Activated B cell treated with CpG ODN at 0.5 μM for 24 hours (primary cell): Measurements from ENCODE around the gene PCCB. TPM values are rescaled to one million over a fixed set of nuclear protein-coding genes. Genes with fewer than 3 reads are reported as not detected.
"Not testable (repeated sequence)": the region's sequence is repeated elsewhere in the genome, so short reads cannot be mapped to it uniquely, and the experiment has no call there.

Source experiments
- ATAC-seq: fragments of 200-7000 bp; cut with Tn5 transposase; one replicate; pipeline ENCODE4 v1.10.0; 2021; ENCODE audit warnings: low read depth, mild to moderate bottlenecking, moderate library complexity
- CTCF ChIA-PET: fragments of 350-600 bp; sonication (Branson Sonifier 250); formaldehyde crosslinking; loops from one replicate; lab custom pipeline; 2021; ENCODE audit warnings: antibody characterized with exemption; lab: Charles Lee
- POLR2A ChIA-PET: fragments of 350-600 bp; sonication (Branson Sonifier 250); formaldehyde crosslinking; loops from one replicate; lab custom pipeline; 2021; ENCODE audit warnings: antibody characterized with exemption; lab: Charles Lee
- DNase-seq: peaks from one replicate; pipeline ENCODE4 v3.0.0; 2022
- H3K27ac Mint-ChIP-seq: one replicate; pipeline ENCODE4 v1.8.0; 2020; ENCODE audit warnings: mixed read lengths
- H3K27me3 Mint-ChIP-seq: one replicate; pipeline ENCODE4 v1.8.0; 2021; ENCODE audit warnings: mixed read lengths
- H3K36me3 Mint-ChIP-seq: one replicate; pipeline ENCODE4 v1.8.0; 2021; ENCODE audit warnings: low read depth, mixed read lengths
- H3K4me1 Mint-ChIP-seq: one replicate; pipeline ENCODE4 v1.8.0; 2021; ENCODE audit warnings: mixed read lengths
- H3K4me3 Mint-ChIP-seq: one replicate; pipeline ENCODE4 v1.8.0; 2020; ENCODE audit warnings: mild to moderate bottlenecking, mixed read lengths
- H3K9me3 Mint-ChIP-seq: one replicate; pipeline ENCODE4 v1.8.0; 2020; ENCODE audit warnings: mixed read lengths
- CTCF ChIP-seq: fragments of 200-600 bp; IDR thresholded peaks from one replicate; pipeline ENCODE4 v1.8.0; 2022; ENCODE audit warnings: antibody characterized with exemption, mild to moderate bottlenecking
- intact Hi-C: fragments of 100-400 bp; cut with micrococcal nuclease; formaldehyde crosslinking; loops from one replicate; pipeline ENCODE4 v1.15.1; 2024
- total RNA-seq: library from RNA; stranded (reverse); gene quantifications from 2 replicates; pipeline ENCODE4 v1.2.3, GENCODE V29; 2022

The PCCB gene
- total RNA-seq, 1 donor from 2014 or later, result 31.2 TPM

GRCh38 chr3:136258199-136258598, 8.1 kb downstream of the PCCB start:
- intact Hi-C loops, result loop anchor here (10.0 kb wide), 1 partner anchor 293 kb away; the partner anchor contains the start of gene PPP2R3A
- H3K4me1 Mint-ChIP-seq, result no peaks in the 10 kb centered on the region
- no peaks in the 10 kb centered on the region for H3K9me3 Mint-ChIP-seq
- no peak for TF ChIP-seq CTCF
- no peak overlapping the region for H3K27ac Mint-ChIP-seq
- peaks cover 61% of the 10 kb centered on the region for H3K36me3 Mint-ChIP-seq
- ChIA-PET POLR2A (no interaction called here), CTCF (no interaction called here)
- DNase-seq, result no peak
- H3K27me3 Mint-ChIP-seq, result no peaks in the 10 kb centered on the region
- no peak for ATAC-seq
- no peak overlapping the region for H3K4me3 Mint-ChIP-seq

GRCh38 chr3:136261826-136262225, 11.7 kb downstream of the PCCB start:
- ChIA-PET POLR2A (no interaction called here), CTCF (no interaction called here)
- intact Hi-C loops, result no loop called here
- Mint-ChIP-seq H3K9me3 (no peaks in the 10 kb centered on the region), H3K27ac (no peak overlapping the region), H3K36me3 (peaks cover 68% of the 10 kb centered on the region), H3K4me1 (no peaks in the 10 kb centered on the region), H3K4me3 (no peak overlapping the region), H3K27me3 (no peaks in the 10 kb centered on the region)
- no peak for TF ChIP-seq CTCF
- ATAC-seq (no peak), DNase-seq (no peak)

GRCh38 chr3:136262559-136262958, 12.4 kb downstream of the PCCB start:
- Mint-ChIP-seq H3K36me3 (peaks cover 65% of the 10 kb centered on the region), H3K4me3 (no peak overlapping the region), H3K27me3 (no peaks in the 10 kb centered on the region), H3K4me1 (no peaks in the 10 kb centered on the region), H3K27ac (no peak overlapping the region), H3K9me3 (no peaks in the 10 kb centered on the region)
- no peak for TF ChIP-seq CTCF
- intact Hi-C loops, result no loop called here
- CTCF ChIA-PET, result no interaction called here
- POLR2A ChIA-PET, result no interaction called here
- DNase-seq, result no peak
- ATAC-seq, result no peak

- Mint-ChIP-seq H3K36me3 (peaks cover 65% of the 10 kb centered on the region), H3K4me1 (no peaks in the 10 kb centered on the region), H3K27ac (no peak overlapping the region), H3K9me3 (no peaks in the 10 kb centered on the region), H3K4me3 (no peak overlapping the region), H3K27me3 (no peaks in the 10 kb centered on the region)
- ATAC-seq (no peak), DNase-seq (no peak)
- ChIA-PET CTCF (no interaction called here), POLR2A (no interaction called here)
- no peak for TF ChIP-seq CTCF
- intact Hi-C loops, result no loop called here
Measured at GRCh38 chr3:136263251-136263650, 13.1 kb downstream of the PCCB start.

GRCh38 chr3:136266468-136267125, 16.5 kb downstream of the PCCB start:
- H3K36me3 Mint-ChIP-seq, result peaks cover 61% of the 10 kb centered on the region
- ATAC-seq, H3K4me3 Mint-ChIP-seq, H3K27me3 Mint-ChIP-seq, DNase-seq, H3K4me1 Mint-ChIP-seq, POLR2A ChIA-PET, intact Hi-C loops, H3K27ac Mint-ChIP-seq, H3K9me3 Mint-ChIP-seq: not testable (repeated sequence)
- CTCF ChIA-PET, result interaction anchor here (2.1 kb wide), 1 partner anchor 188 kb away, joined by 5 read pairs; no protein-coding TSS in a partner anchor

GRCh38 chr3:136267235-136267634, 17.1 kb downstream of the PCCB start:
- ATAC-seq, result no peak
- Mint-ChIP-seq H3K4me3 (no peak overlapping the region), H3K9me3 (no peaks in the 10 kb centered on the region), H3K4me1 (peaks cover 5% of the 10 kb centered on the region), H3K36me3 (peaks cover 55% of the 10 kb centered on the region), H3K27me3 (no peaks in the 10 kb centered on the region), H3K27ac (no peak overlapping the region)
- TF ChIP-seq CTCF, result no peak
- intact Hi-C loops, result no loop called here
- CTCF ChIA-PET, result interaction anchor here (2.1 kb wide), 1 partner anchor 189 kb away, joined by 5 read pairs; no protein-coding TSS in a partner anchor
- no peak for DNase-seq
- POLR2A ChIA-PET, result no interaction called here
